Fibroblast of lung (primary cell): Measurements from ENCODE around the gene ZBTB42.

ENCODE experiments used
- CTCF ChIP-seq, 2 donors: IDR thresholded peaks in 1 of 2; conservative IDR thresholded peaks in 1 of 2; 1 replicate in 1 of 2; 2 replicates in 1 of 2; pipeline ENCODE4 v1.5.1; 2011 to 2012; ENCODE audit warnings: low read length in 2 of 2, control low read depth in 1 of 2, inconsistent platforms in 1 of 2, low read depth in 1 of 2, mild to moderate bottlenecking in 1 of 2
- EZH2 ChIP-seq: IDR thresholded peaks from 2 replicates; pipeline ENCODE4 v1.5.1; 2012; ENCODE audit warnings: low read length, control low read depth, mild to moderate bottlenecking; ENCODE audit errors: missing control alignments

GRCh38 chr14:104782086-104782807, 18.7 kb upstream of the ZBTB42 start:
- TF ChIP-seq CTCF (conservative IDR thresholded peaks at IDR 0.05 in 1 of 2, IDR thresholded peaks at IDR 0.05 in 1 of 2; ENCODE audit: low read depth in 1 of 2, low read length in 2 of 2): no peak
- TF ChIP-seq EZH2: no peak
